ENCODE measurements around the gene YWHAB.
"Not testable (repeated sequence)": the region's sequence is repeated elsewhere in the genome, so short reads cannot be mapped to it uniquely, and the experiment has no call there.

YWHAB gene

GRCh38 chr20:44866703-44867335 is 18.7 kb upstream of the YWHAB start:
- no peaks in the 10 kb centered on the region for H3K9me3 ChIP-seq (ENCODE audit: control insufficient read depth, low read length)
- H3K27ac ChIP-seq (ENCODE audit: low read depth, low read length, severe bottlenecking), result no peak overlapping the region
- 87 to 90% methylated on average over 8 of the region's 8 CpGs for WGBS, 2 experiments (ENCODE audit: insufficient coverage in 2 of 2)
- peaks cover 2% of the 10 kb centered on the region for H3K4me1 ChIP-seq (ENCODE audit: control insufficient read depth, insufficient read depth, low read length, poor library complexity, severe bottlenecking)
- H3K36me3 ChIP-seq (ENCODE audit: control insufficient read depth, insufficient read depth, low read length), result no peaks in the 10 kb centered on the region
- no peak overlapping the region for H3K4me3 ChIP-seq (ENCODE audit: extremely low read depth, insufficient read depth, low read length, poor library complexity, severe bottlenecking)

DNA sequence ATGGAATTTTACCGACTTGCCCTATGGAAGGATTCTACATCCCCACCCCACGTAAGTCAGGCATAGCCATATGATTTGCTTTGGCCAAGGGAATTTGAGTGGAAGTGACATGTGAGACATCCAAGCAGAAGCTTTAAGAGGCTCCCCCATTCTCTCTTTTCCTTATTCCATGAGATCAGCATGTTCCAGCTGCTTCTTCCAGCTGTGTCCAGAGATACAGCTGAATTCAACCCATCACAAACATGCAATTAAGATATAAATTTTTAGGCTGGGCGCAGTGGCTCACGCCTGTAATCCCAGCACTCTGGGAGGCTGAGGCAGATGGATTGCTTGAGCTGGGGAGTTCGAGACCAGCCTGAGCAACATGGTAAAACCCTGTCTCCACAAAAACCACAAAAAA is 16.0 kb upstream of the YWHAB start:
- Histone ChIP-seq H3K9me3 (ENCODE audit: control insufficient read depth, low read length) (no peaks in the 10 kb centered on the region), H3K4me1 (ENCODE audit: control insufficient read depth, insufficient read depth, low read length, poor library complexity, severe bottlenecking) (no peaks in the 10 kb centered on the region), H3K4me3 (ENCODE audit: extremely low read depth, insufficient read depth, low read length, poor library complexity, severe bottlenecking) (no peak overlapping the region), H3K27ac (ENCODE audit: low read depth, low read length, severe bottlenecking) (no peak overlapping the region), H3K36me3 (ENCODE audit: control insufficient read depth, insufficient read depth, low read length) (no peaks in the 10 kb centered on the region)
- WGBS, 2 experiments (ENCODE audit: insufficient coverage in 2 of 2), result 85% methylated on average over 2 of the region's 5 CpGs; no CpG with 5 or more reads in 1 of the 2 experiments

- not testable (repeated sequence) for H3K27ac ChIP-seq (ENCODE audit: low read depth, low read length, severe bottlenecking); H3K4me1 ChIP-seq (ENCODE audit: control insufficient read depth, insufficient read depth, low read length, poor library complexity, severe bottlenecking); H3K36me3 ChIP-seq (ENCODE audit: control insufficient read depth, insufficient read depth, low read length); H3K9me3 ChIP-seq (ENCODE audit: control insufficient read depth, low read length); H3K4me3 ChIP-seq (ENCODE audit: extremely low read depth, insufficient read depth, low read length, poor library complexity, severe bottlenecking)
- 94% methylated on average over 2 of the region's 4 CpGs for WGBS, 2 experiments (ENCODE audit: insufficient coverage in 2 of 2)
These were observed 3.1 kb upstream of the YWHAB start for GRCh38 chr20:44882360-44882759.

- Histone ChIP-seq H3K4me3 (ENCODE audit: extremely low read depth, insufficient read depth, low read length, poor library complexity, severe bottlenecking) (no peak overlapping the region), H3K9me3 (ENCODE audit: control insufficient read depth, low read length) (no peaks in the 10 kb centered on the region), H3K27ac (ENCODE audit: low read depth, low read length, severe bottlenecking) (no peak overlapping the region), H3K36me3 (ENCODE audit: control insufficient read depth, insufficient read depth, low read length) (peaks cover 11% of the 10 kb centered on the region), H3K4me1 (ENCODE audit: control insufficient read depth, insufficient read depth, low read length, poor library complexity, severe bottlenecking) (peaks cover 4% of the 10 kb centered on the region)
- WGBS, 2 experiments (ENCODE audit: insufficient coverage in 2 of 2), result 95 to 97% methylated on average over 4 to 5 of the region's 7 CpGs
These were observed 2.1 kb upstream of the YWHAB start for GRCh38 chr20:44883214-44883902.

DNA sequence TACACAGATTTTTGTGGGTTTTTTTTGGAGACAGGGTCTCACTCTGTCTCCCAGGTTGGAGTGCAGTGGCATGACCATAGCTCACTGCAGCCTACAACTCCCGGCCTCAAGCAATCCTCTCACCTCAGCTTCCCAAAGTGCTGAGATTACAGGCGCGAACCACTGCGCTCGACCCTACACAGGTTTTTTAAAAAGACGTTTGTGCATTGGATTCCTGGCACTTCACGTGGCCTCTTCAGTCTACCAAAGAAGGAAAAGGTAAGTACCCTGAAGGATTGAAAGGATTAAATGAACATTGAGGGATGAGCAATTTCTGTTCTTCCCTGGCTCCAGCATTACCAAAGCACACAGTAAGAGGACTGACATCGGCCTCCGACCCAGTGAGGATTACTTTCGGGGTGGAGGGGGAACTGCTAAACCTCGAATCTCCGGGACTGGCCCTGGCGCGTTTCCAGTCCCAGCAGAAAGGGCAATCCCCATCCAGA is 556 bp upstream of the YWHAB start:
- Histone ChIP-seq H3K4me1 (ENCODE audit: control insufficient read depth, insufficient read depth, low read length, poor library complexity, severe bottlenecking) (peaks cover 4% of the 10 kb centered on the region), H3K4me3 (ENCODE audit: extremely low read depth, insufficient read depth, low read length, poor library complexity, severe bottlenecking) (peak overlapping the region; percentile 97), H3K27ac (ENCODE audit: low read depth, low read length, severe bottlenecking) (peak overlapping the region; percentile 42), H3K36me3 (ENCODE audit: control insufficient read depth, insufficient read depth, low read length) (peaks cover 23% of the 10 kb centered on the region), H3K9me3 (ENCODE audit: control insufficient read depth, low read length) (no peaks in the 10 kb centered on the region)
- WGBS, 2 experiments (ENCODE audit: insufficient coverage in 2 of 2), result 32 to 40% methylated on average over 7 of the region's 14 CpGs

GRCh38 chr20:44886266-44886651 is 754 bp downstream of the YWHAB start:
- Histone ChIP-seq H3K36me3 (ENCODE audit: control insufficient read depth, insufficient read depth, low read length) (peaks cover 32% of the 10 kb centered on the region), H3K27ac (ENCODE audit: low read depth, low read length, severe bottlenecking) (peak overlapping the region; percentile 95), H3K4me1 (ENCODE audit: control insufficient read depth, insufficient read depth, low read length, poor library complexity, severe bottlenecking) (peaks cover 4% of the 10 kb centered on the region), H3K9me3 (ENCODE audit: control insufficient read depth, low read length) (no peaks in the 10 kb centered on the region), H3K4me3 (ENCODE audit: extremely low read depth, insufficient read depth, low read length, poor library complexity, severe bottlenecking) (peak overlapping the region; percentile 97)
- 0% methylated on average over 2 to 3 of the region's 8 CpGs for WGBS, 2 experiments (ENCODE audit: insufficient coverage in 2 of 2)

GRCh38 chr20:44886828-44887227 is 1.3 kb downstream of the YWHAB start:
- Histone ChIP-seq H3K36me3 (ENCODE audit: control insufficient read depth, insufficient read depth, low read length) (peaks cover 38% of the 10 kb centered on the region), H3K4me3 (ENCODE audit: extremely low read depth, insufficient read depth, low read length, poor library complexity, severe bottlenecking) (peak overlapping the region; percentile 97), H3K9me3 (ENCODE audit: control insufficient read depth, low read length) (no peaks in the 10 kb centered on the region), H3K4me1 (ENCODE audit: control insufficient read depth, insufficient read depth, low read length, poor library complexity, severe bottlenecking) (peaks cover 4% of the 10 kb centered on the region), H3K27ac (ENCODE audit: low read depth, low read length, severe bottlenecking) (no peak overlapping the region)
- WGBS, 2 experiments (ENCODE audit: insufficient coverage in 2 of 2), result 13 to 25% methylated on average over 1 of the region's 2 CpGs

- 89 to 95% methylated on average over 3 to 4 of the region's 4 CpGs for WGBS, 2 experiments (ENCODE audit: insufficient coverage in 2 of 2)
- no peaks in the 10 kb centered on the region for H3K9me3 ChIP-seq (ENCODE audit: control insufficient read depth, low read length)
- peak overlapping the region; percentile 97 for H3K4me3 ChIP-seq (ENCODE audit: extremely low read depth, insufficient read depth, low read length, poor library complexity, severe bottlenecking)
- H3K4me1 ChIP-seq (ENCODE audit: control insufficient read depth, insufficient read depth, low read length, poor library complexity, severe bottlenecking), result peaks cover 4% of the 10 kb centered on the region
- H3K36me3 ChIP-seq (ENCODE audit: control insufficient read depth, insufficient read depth, low read length), result peaks cover 44% of the 10 kb centered on the region
- no peak overlapping the region for H3K27ac ChIP-seq (ENCODE audit: low read depth, low read length, severe bottlenecking)
These were observed 2.0 kb downstream of the YWHAB start for GRCh38 chr20:44887466-44887865.

GRCh38 chr20:44888226-44889103 is 3.0 kb downstream of the YWHAB start:
- Histone ChIP-seq H3K4me3 (ENCODE audit: extremely low read depth, insufficient read depth, low read length, poor library complexity, severe bottlenecking) (no peak overlapping the region), H3K27ac (ENCODE audit: low read depth, low read length, severe bottlenecking) (no peak overlapping the region), H3K9me3 (ENCODE audit: control insufficient read depth, low read length) (no peaks in the 10 kb centered on the region), H3K4me1 (ENCODE audit: control insufficient read depth, insufficient read depth, low read length, poor library complexity, severe bottlenecking) (peaks cover 4% of the 10 kb centered on the region), H3K36me3 (ENCODE audit: control insufficient read depth, insufficient read depth, low read length) (peaks cover 46% of the 10 kb centered on the region)
- 89 to 100% methylated on average over 2 to 3 of the region's 6 CpGs for WGBS, 2 experiments (ENCODE audit: insufficient coverage in 2 of 2)

DNA sequence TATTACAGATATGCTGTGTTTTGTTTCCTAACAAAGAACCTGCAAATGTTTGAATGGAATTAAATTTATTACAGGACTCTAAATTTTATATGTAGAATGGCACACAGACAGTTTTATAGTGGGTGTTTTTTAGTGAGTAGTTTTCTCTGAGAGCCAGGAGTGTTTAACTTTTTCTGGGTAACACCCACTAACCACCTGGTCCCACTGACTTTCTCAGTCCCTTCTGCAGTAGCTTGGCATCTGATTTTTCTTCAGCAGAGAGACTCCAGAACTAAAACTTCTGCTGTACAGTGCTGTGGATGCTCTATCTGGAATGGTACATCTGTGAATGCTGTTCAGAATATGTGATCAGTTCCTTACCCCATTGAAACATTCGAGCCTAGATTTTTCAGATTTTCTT is 6.3 kb downstream of the YWHAB start:
- Histone ChIP-seq H3K27ac (ENCODE audit: low read depth, low read length, severe bottlenecking) (no peak overlapping the region), H3K9me3 (ENCODE audit: control insufficient read depth, low read length) (no peaks in the 10 kb centered on the region), H3K4me1 (ENCODE audit: control insufficient read depth, insufficient read depth, low read length, poor library complexity, severe bottlenecking) (peaks cover 7% of the 10 kb centered on the region), H3K36me3 (ENCODE audit: control insufficient read depth, insufficient read depth, low read length) (peaks cover 69% of the 10 kb centered on the region), H3K4me3 (ENCODE audit: extremely low read depth, insufficient read depth, low read length, poor library complexity, severe bottlenecking) (no peak overlapping the region)
- WGBS, 2 experiments (ENCODE audit: insufficient coverage in 2 of 2), result 80 to 87% methylated on average over 1 of the region's 1 CpG
